HG03378 (cell line): ENCODE results near the gene PARP1.
"Not testable (repeated sequence)": the region's sequence is repeated elsewhere in the genome, so short reads cannot be mapped to it uniquely, and the experiment has no call there.

Experiments used
- ATAC-seq: cut with Tn5 transposase; IDR thresholded peaks from one replicate; pipeline ENCODE4 v1.9.1; 2021; ENCODE audit warnings: mild to moderate bottlenecking, moderate library complexity; ENCODE audit not compliant: unreplicated experiment

PARP1 gene

GRCh38 chr1:226355669-226356551 lies 52.0 kb downstream of the PARP1 start:
- ATAC-seq, result peak; percentile 33

GRCh38 chr1:226355016-226355415 lies 52.9 kb downstream of the PARP1 start:
- no peak for ATAC-seq

GRCh38 chr1:226353698-226354525 lies 54.0 kb downstream of the PARP1 start:
- no peak for ATAC-seq

DNA sequence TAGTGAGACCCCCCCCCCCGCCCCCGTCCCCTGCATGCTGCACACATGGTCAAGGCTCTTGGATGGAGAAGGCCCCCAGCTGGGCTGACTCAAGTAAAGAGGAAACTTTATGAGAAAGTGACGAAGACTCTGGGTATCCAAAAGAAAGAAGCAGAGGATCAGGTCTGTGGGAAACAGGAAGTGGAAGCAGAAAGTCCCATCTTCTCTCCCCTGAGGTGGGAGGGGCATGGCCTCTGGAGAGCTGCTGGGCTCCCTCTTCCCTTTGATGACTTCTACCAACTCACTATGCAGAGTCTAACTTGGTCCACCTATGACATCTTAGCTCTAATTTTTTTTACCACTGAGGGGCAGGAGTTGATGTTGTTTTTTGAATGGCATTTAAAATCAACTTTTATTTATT lies 56.2 kb downstream of the PARP1 start:
- no peak for ATAC-seq

- ATAC-seq, result no peak
Observed at GRCh38 chr1:226350519-226350865, 57.4 kb downstream of the PARP1 start.

GRCh38 chr1:226349801-226350518 lies 57.9 kb downstream of the PARP1 start:
- no peak for ATAC-seq

DNA sequence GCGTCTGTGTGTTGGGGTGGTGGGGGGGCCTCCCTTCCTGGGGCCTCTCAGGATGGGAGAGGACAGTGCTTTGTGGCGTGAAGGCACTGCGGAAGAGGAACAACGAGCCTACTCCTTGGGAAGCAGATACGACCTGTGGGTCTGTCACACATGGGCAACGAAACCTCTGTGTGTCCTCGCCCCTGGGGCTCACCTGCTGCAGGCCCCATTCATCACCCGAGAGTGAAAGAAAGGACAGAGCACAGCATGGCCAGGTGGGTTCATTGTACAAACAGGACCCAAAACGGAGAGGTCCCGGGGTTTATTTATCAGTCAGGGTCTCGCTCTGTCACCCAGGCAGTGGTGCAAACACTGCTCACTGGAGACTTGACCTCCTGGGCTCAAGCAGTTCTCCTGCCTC lies 58.8 kb downstream of the PARP1 start:
- no peak for ATAC-seq

- no peak for ATAC-seq
Observed at GRCh38 chr1:226344441-226345259, 63.2 kb downstream of the PARP1 start.

DNA sequence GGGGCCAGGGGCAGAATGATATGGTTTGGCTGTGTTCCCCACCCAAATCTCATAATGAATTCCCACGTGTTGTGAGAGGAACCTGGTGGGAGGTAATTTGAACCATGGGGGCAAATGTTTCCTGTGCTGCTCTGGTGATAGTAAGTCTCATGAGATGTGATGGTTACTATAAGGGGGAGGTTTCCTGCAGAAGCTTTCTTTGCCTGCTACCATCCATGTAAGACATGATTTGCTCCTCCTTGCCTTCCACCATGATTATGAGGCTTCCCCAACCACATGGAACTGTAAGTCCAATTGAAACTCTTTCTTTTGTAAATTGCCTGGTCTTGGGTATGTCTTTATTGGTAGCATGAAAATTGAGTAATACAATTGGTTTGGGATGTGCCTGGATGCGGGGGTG lies 65.2 kb downstream of the PARP1 start:
- ATAC-seq, result no peak

DNA sequence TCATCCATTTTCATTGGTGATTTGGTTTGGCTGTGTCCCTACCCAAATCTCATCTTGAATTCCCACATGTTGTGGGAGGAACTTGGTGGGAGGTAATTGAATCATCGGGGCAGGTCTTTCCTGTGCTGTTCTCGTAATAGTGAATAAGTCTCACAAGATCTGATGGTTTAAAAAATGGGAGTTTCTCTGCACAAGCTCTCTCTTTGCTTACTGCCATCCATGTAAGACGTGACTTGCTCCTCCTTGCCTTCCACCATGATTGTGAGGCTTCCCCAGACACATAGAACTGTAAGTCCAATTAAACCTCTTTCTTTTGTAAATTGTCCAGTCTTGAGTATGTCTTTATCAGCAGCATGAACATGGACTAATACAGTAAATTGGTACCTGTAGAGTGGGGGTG lies 67.8 kb downstream of the PARP1 start:
- ATAC-seq, result not testable (repeated sequence)

GRCh38 chr1:226337276-226337875 lies 70.5 kb downstream of the PARP1 start:
- no peak for ATAC-seq

GRCh38 chr1:226335661-226336060 lies 72.2 kb downstream of the PARP1 start:
- no peak for ATAC-seq

- no peak for ATAC-seq
Observed at GRCh38 chr1:226332947-226333346, 74.9 kb downstream of the PARP1 start.

DNA sequence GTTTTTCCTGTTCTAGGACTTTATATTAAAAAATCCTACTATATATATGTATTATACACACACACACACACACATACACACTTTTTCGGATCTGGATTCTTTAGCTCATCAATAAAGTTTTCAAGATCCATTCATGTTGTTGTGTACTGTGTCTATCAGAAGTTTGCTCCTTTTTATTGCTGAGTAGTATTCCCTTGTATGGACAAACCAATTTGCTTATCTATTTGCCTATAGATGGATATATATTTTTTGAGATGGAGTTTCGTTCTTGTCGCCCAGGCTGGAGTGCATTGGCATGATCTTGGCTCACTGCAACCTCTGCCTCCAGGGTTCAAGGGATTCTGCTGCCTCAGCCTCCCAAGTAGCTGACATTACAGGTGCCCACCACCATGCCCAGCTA lies 78.7 kb downstream of the PARP1 start:
- ATAC-seq, result no peak

GRCh38 chr1:226327761-226328162 lies 80.1 kb downstream of the PARP1 start:
- no peak for ATAC-seq

- no peak for ATAC-seq
Observed at GRCh38 chr1:226325178-226325577, 82.7 kb downstream of the PARP1 start.

- no peak for ATAC-seq
Observed at GRCh38 chr1:226324479-226324878, 83.4 kb downstream of the PARP1 start.

GRCh38 chr1:226322986-226323385 lies 84.9 kb downstream of the PARP1 start:
- no peak for ATAC-seq

- ATAC-seq, result no peak
Observed at GRCh38 chr1:226320930-226321329, 87.0 kb downstream of the PARP1 start.

DNA sequence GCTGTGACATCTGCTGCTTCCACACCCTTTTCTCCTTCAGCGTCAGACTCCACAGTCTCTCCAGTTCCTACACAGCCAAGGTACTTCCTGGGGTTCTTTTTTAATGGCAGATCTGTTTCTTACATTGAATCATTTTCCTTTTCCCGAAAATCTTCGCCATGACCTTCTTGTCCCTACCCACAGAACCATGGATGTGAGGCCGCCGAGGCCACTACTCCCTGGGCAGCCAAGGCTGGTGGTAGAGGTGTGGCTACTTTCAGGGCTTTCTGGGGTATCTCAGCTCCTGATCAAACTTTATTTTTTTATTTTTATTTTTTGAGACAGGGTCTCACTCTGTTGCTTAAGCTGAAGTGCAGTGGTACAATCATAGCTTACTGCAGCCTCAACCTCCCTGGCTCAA lies 89.4 kb downstream of the PARP1 start:
- ATAC-seq, result no peak
